NCI-H2196 (cell line): ENCODE measurements around the gene STAC2.
"Not testable (repeated sequence)": the region's sequence is repeated elsewhere in the genome, so short reads cannot be mapped to it uniquely, and the experiment has no call there.

Experiments used
- DNase-seq: peaks from one replicate; lab custom pipeline; 2025; ENCODE audit not compliant: unreplicated experiment; lab: John Stamatoyannopoulos, UW

Gene STAC2, protein sequence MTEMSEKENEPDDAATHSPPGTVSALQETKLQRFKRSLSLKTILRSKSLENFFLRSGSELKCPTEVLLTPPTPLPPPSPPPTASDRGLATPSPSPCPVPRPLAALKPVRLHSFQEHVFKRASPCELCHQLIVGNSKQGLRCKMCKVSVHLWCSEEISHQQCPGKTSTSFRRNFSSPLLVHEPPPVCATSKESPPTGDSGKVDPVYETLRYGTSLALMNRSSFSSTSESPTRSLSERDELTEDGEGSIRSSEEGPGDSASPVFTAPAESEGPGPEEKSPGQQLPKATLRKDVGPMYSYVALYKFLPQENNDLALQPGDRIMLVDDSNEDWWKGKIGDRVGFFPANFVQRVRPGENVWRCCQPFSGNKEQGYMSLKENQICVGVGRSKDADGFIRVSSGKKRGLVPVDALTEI

GRCh38 chr17:39225308-39225958 is at the start of gene STAC2:
Gene STAC2 (minus strand): TSS chr17:39225945. CDS start chr17:39225502, 443 bp downstream.
- no peak for DNase-seq

DNA sequence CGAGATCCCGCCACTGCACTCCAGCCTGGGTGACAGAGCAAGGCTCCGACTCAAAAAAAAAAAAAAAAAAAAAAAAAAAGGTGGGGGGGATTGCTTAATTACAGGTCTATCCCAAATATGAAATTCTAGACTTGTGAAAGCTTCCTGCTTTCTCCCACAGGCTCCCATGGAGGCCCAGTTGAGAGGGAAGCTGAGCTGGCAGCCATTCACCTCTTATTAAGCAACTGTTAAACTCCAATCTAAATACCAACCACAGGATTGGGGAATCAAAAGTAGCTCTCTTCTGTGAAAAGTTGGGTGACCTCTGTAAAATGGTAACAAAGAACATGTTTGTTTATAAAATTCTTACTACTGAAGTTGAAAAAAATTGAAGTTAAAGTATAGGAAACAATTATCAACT is 45.8 kb upstream of the STAC2 start:
- no peak for DNase-seq

- no peak for DNase-seq
Observed at GRCh38 chr17:39270923-39271322, 45.2 kb upstream of the STAC2 start.

- DNase-seq: no peak
Observed at GRCh38 chr17:39264119-39264518, 38.4 kb upstream of the STAC2 start.

- no peak for DNase-seq
Observed at GRCh38 chr17:39261286-39261685, 35.5 kb upstream of the STAC2 start.

GRCh38 chr17:39252788-39253460 is 27.2 kb upstream of the STAC2 start:
- no peak for DNase-seq

DNA sequence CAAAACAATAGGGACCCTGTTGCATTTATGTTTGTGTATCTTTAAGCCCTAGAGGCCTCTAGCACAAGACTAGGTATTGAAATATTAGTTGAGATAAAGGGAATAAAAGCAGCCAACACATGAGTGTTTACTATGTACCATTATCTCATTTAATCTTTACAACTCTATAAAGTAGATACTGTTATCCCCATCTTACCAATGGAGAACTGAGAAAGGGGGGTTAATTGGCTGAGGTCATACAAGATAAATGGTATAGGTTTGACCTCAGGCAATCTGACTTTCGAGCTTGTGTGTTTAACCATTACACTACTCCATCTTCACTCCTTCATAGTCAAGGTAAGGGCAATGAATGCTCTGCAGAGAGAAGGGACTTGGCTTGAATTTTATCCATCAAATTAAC is 26.3 kb upstream of the STAC2 start:
- DNase-seq: no peak

DNA sequence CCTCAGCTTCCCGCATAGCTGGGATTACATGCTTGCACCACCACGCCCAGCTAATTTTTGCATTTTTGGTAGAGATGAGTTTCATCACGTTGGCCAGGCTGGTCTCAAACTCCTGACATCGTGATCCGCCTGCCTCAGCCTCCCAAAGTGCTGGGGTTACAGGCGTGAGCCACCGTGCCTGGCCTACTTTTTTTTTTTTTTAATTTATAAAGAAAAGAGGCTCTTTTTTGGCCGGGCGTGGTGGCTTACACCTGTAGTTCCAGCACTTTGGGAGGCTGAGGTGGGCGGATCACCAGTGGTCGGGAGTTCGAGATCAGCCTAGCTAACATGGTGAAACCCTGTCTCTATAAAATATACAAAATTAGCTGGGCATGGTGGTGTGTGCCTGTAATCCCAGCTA is 24.3 kb upstream of the STAC2 start:
- not testable (repeated sequence) for DNase-seq

- no peak for DNase-seq
Observed at GRCh38 chr17:39246274-39246673, 20.5 kb upstream of the STAC2 start.

- DNase-seq: peak; percentile 76
Observed at GRCh38 chr17:39244600-39245570, 19.1 kb upstream of the STAC2 start.

DNA sequence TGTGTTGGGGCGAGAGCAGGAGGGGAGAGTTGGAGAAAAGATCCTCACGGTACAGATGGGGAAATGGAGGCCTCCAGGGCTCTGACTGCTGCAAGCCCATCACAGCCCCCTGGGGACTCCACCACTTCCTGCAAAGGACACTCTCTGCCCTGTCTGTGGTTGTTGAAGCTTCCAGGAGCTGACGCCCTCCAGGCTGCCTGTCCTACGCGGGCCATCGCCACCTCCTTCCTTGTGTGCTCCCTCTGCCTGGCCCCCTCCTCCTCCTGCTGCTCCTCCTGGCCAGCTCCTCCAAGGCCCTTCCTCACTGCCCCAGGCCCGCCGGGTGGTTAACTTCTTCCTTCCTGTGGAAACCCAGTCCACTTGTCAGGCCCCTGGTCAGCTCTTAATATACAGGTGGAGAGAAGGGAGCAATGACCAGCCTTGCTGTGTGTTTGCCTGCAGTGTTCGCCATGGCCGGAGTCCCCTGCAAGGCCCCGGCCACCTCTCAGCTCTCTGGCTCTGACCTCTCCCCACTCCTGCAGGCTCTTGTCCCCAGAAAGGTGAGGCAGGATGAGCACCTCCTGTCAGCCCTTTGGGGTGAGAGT is 18.4 kb upstream of the STAC2 start:
- DNase-seq: no peak

DNA sequence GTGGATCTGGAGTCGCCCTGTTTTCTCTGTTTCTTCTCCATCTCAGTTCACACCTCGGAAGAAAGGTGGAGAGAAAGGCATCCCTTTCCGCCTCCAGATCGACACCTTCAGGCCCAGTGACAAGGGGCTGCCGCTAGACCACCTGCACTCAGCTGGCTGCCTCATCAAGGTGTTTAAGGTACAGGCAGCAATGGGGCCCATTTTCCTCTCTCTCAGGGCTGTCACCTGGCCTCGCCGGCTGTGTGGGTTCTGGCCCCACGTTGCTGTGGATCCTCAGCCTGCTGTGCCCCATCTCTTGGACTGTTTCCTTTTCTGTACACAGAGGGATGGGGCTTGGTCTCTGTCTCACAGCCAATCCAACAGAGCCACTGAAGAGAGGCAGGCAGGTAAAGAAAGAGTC is 17.4 kb upstream of the STAC2 start:
- no peak for DNase-seq

DNA sequence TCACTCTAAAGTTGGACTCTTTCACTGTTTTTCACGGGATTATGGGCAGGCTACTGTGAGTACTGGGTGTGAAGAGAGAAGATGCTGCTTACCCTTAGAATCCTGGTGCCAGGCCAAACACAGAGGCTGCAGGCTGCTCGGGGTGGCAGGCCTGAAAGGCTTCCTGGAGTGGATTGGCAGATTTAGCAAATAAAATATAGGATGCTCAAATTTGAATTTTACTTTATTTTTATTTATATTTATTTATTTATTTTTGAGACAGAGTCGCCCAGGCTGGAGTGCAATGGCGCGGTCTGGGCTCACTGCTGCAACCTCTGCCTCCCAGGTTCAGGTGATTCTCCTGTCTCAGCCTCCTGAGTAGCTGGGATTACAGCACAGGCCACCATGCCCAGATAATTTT is 14.9 kb upstream of the STAC2 start:
- DNase-seq: no peak

GRCh38 chr17:39239640-39240314 is 14.0 kb upstream of the STAC2 start:
- peak; percentile 55 for DNase-seq

GRCh38 chr17:39238311-39238972 is 12.7 kb upstream of the STAC2 start:
- peak; percentile 67 for DNase-seq

GRCh38 chr17:39237586-39237985 is 11.8 kb upstream of the STAC2 start:
- no peak for DNase-seq

DNA sequence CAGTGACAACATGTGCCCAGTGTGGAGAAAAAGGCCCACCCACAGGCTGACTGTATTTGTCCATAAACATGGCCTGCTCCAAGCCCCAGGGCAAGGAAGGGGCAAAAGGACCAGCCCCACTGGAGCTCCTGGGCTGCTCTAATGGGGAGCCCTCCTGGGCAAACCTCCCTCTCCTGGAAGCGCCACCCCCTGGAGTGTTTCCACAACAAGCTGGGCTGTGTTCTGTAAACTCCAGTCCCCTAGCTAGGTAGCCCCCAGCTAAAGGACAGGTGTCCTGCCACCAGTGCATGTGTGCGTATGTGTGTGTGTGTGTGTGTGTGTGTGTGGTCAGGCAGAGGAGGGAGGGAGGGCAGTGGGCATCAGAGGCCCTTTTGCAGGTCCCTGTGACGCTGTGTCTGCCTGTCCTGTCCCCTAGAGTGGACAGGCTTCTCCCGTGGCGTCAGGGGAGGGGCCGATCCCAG is 11.3 kb upstream of the STAC2 start:
- DNase-seq: peak; percentile 27

DNA sequence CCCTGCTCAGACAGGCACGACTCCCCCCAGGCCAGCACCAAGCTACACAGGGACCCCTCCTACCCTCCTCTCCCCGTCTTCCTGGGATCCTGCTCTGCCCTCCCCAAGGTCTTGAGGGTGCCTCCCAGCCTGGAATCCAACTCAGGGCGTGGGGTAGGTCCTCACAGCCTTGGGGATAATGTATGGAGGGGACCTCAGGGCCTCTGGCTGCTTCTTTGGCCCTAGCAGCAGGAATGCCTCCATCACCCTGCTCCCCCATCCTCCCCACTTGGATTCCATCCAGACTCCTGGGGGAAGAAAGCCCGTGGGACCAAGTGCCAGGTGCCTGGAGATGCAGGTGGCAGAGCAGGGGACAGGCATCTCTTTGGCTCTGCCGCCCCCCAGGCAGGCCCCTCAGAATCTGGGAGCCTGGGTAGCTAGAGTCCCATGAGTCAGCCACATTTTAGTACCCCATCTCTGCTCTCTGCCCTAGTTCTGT is 10.7 kb upstream of the STAC2 start:
- DNase-seq: no peak
